ENCODE results near the gene SLC13A4.
"Not testable (repeated sequence)": the region's sequence is repeated elsewhere in the genome, so short reads cannot be mapped to it uniquely, and the experiment has no call there.

Gene SLC13A4

GRCh38 chr7:135659159-135659846 lies 68.7 kb downstream of the SLC13A4 start:
- peak in 1 of 2 donors; percentile 6 for DNase-seq

GRCh38 chr7:135658564-135658963 lies 69.4 kb downstream of the SLC13A4 start:
- DNase-seq, result no peak

DNA sequence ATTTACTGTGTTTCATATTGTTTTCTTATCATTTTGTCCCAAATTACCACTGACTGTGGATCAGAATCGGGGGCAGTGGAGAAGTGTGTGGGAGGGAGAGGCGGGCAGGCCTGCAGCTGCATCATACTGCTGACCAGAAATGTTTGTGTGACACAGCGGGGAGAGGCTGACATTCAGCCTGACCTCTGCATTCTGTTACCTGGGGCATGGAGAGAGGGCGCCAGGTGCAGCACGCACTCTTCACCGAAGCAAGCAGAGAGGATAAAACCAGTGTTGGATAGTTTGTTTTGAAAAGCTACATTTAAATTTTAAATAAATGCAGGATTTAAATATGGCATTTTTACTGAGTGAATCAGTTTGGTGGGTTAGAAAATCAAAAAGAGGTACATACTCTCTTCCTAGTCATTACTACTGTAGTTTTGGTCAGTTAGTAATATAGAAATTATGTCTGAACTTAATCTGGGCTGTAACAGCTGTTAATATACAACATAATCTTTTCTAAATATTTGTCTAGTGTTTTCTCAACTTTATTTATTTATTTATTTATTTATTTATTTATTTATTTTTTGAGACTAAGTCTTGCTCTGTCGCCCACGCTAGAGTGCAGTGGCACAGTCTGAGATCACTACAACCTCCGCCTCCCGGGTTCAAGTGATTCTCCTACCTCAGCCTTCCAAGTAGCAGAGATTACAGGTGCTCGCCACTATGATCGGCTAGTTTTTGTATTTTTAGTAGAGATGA lies 74.5 kb downstream of the SLC13A4 start:
- DNase-seq, result no peak

DNA sequence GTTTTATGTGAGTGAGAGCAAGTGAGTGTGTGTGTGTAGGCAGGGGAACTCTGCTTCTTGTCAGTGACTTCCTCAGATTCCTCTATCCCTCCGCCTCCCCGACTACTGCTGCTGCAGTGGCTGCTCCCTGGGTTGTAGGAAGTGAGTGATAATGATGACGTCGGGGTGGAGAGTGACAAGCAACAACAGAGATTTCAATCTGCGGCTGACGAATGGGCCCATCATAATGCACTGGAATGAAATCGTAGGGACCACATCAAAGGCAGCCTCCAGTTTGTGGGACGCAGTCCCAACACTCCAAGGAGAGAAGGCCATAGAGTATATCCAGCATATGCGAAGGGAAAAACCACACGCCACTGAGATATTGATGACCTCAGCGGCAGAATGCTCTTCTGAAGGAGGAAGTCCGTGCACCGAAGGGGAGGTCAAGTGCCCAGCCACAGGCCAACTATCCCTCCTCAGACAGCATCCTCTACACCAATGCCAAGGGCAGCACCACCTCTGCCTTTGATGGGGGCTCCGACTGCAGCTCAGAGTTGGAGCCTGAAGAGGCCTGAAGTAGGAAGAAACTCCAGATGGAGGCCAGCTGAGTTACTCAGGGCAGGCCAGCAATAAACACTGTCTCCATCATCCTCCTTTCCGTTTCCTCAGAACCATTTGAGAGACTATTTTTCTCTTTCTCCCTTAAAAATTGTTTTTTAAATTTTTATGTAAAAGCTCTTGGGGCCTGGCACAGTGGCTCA lies 77.0 kb downstream of the SLC13A4 start:
- DNase-seq, result no peak

- DNase-seq, result no peak
Observed at GRCh38 chr7:135648235-135648634, 79.8 kb downstream of the SLC13A4 start.

DNA sequence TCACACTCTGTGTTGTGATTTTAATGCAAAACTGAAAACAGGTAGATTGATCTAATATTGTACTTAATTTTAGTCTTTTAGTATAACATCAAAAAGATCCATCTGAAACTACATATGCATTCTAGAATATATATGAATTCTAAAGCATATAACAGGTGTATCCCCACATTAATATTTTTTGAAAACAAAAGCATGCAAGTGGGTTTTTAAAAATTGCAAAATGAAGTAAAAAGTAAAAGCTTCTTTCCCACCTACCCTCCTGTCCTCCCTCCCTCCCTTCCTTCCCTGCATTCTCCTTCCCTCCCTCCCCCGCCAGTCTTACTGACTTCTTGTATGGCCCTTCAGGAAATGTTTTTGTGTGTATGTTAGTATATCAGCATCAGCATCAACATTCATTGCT lies 80.2 kb downstream of the SLC13A4 start:
- no peak for DNase-seq

GRCh38 chr7:135645296-135645904 lies 82.6 kb downstream of the SLC13A4 start:
- peak in 1 of 2 donors; percentile 57 for DNase-seq

DNA sequence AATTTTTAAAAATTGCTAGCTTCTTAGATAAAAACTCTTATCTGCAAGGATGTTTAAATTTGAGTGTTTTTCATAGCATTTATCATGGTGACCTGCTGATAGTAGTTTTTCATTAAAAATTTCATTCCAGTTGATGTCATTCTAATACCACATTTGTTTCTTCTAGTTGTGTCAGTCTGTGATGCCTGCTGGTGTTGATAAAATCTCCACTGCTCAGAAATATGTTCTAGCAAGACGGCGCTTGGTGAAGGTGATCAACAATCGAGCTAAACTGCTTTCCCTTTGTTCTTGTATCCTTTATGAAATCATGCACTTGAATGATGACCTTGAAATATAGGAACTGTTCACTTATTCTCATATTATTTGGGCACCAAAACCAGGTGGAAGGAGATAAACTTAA lies 83.3 kb downstream of the SLC13A4 start:
- no peak for DNase-seq

GRCh38 chr7:135644154-135644553 lies 83.8 kb downstream of the SLC13A4 start:
- DNase-seq, result no peak

- not testable (repeated sequence) for DNase-seq
Observed at GRCh38 chr7:135639690-135640089, 88.3 kb downstream of the SLC13A4 start.

DNA sequence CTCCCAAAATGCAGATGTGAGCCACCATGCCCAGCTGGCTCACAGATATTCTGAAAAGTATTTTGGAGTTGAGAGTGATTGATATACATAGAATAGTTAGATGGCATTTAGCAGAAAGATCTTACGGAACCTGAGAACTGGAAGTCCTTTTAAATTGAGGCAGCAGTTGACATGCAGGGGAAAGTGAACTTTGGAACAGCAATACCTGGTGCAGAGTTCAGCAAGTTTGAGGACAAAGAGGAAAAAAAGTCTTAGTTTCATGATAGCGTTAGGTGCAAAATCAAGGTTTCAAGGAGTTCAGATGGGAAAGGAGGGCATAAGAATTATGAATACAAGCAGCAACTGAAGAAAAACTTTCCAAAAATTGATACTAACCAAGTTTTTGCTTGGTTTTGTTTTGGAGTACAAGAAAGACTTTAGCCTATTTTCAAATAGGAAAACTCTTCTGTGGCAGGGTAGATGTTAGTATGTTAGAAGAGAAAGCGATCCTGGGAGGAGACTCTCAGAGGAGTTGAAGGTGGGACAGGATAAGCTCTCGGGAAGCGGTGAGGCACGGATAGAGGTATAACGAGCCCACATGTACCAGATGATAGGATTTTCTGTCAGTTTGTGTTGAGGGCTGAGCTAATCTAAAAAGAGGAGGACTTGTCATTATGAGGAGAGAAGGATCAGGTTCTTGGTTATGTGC lies 93.7 kb downstream of the SLC13A4 start:
- no peak for DNase-seq

Data from CD4-positive, alpha-beta T cell treated with Interleukin-4 for 1 hour (primary cell).